Measurements from ENCODE around the gene BTNL9. TPM values are rescaled to one million over a fixed set of nuclear protein-coding genes. Genes with fewer than 3 reads are reported as not detected.

BTNL9 gene
- polyA plus RNA-seq, 1 of the 3 experiments (the other 2 are of a cell fraction) = not detected

GRCh38 chr5:181054138-181054537 lies 14.1 kb downstream of the BTNL9 start:
- TF ChIP-seq RFX5 (IDR thresholded peaks at IDR 0.05; ENCODE audit: low read length) (no peak), FOXM1 (IDR thresholded peaks at IDR 0.05; ENCODE audit: low read depth) (no peak), TCF12 (IDR thresholded peaks at IDR 0.05) (no peak), MAX (IDR thresholded peaks at IDR 0.05; ENCODE audit: low read depth) (no peak), POLR2AphosphoS5 (IDR thresholded peaks at IDR 0.05; ENCODE audit: low read depth, low read length) (no peak), GATA2 (CRISPR knock-in tag; IDR thresholded peaks at IDR 0.05) (no peak), IRF3 (IDR thresholded peaks at IDR 0.05; ENCODE audit: low read depth, low read length) (no peak), YY1 (IDR thresholded peaks at IDR 0.05; ENCODE audit: low read depth) (no peak), FOXJ3 (CRISPR knock-in tag; IDR thresholded peaks at IDR 0.05) (no peak), MXI1 (IDR thresholded peaks at IDR 0.05; ENCODE audit: low read depth, low read length) (no peak), CHD2 (IDR thresholded peaks at IDR 0.05; ENCODE audit: low read length, partially characterized antibody) (no peak), GABPA (IDR thresholded peaks at IDR 0.05; ENCODE audit: low read depth) (no peak), USF1 (IDR thresholded peaks at IDR 0.05; ENCODE audit: borderline replicate concordance, low read depth) (no peak)
- Histone ChIP-seq H3K27ac (ENCODE audit: low read depth in 2 of 2, low read length in 1 of 2) (no peak overlapping the region), H3K36me3 (replicated peaks in 1 of 2; ENCODE audit: control insufficient read depth in 1 of 2, insufficient read depth in 2 of 2, low read length in 1 of 2) (no peaks in the 10 kb centered on the region), H3K4me3 (ENCODE audit: low read depth in 2 of 2, low read length in 1 of 2) (no peak overlapping the region), H3K9me2 (no peaks in the 10 kb centered on the region), H3K4me2 (no peak overlapping the region), H3K27me3 (ENCODE audit: insufficient read depth) (peaks cover 94% of the 10 kb centered on the region), H4K20me1 (ENCODE audit: insufficient read depth) (no peaks in the 10 kb centered on the region), H3K9me3 (no peaks in the 10 kb centered on the region), H3F3A (replicated peaks; ENCODE audit: insufficient read depth) (no peaks in the 10 kb centered on the region), H3K4me1 (ENCODE audit: control insufficient read depth in 1 of 2, insufficient read depth in 2 of 2, low read depth in 1 of 2, low read length in 1 of 2) (peaks cover 0 to 4% of the 10 kb centered on the region in 2 experiments; a peak in 1 of 4 replicates), H3K9ac (no peak overlapping the region), H2AFZ (ENCODE audit: low read depth) (no peak overlapping the region), H3K79me2 (ENCODE audit: insufficient read depth) (no peaks in the 10 kb centered on the region)
- ChIA-PET CTCF (no interaction called here), POLR2A (no interaction called here)
- 11% methylated on average over 7 of the region's 7 CpGs for WGBS (ENCODE audit: low lambda C conversion rate)
- DNase-seq = no peak

- Histone ChIP-seq H3F3A (replicated peaks; ENCODE audit: insufficient read depth) (no peaks in the 10 kb centered on the region), H3K4me1 (ENCODE audit: control insufficient read depth in 1 of 2, insufficient read depth in 2 of 2, low read depth in 1 of 2, low read length in 1 of 2) (peaks cover 0 to 4% of the 10 kb centered on the region in 2 experiments; a peak in 1 of 4 replicates), H4K20me1 (ENCODE audit: insufficient read depth) (no peaks in the 10 kb centered on the region), H3K79me2 (ENCODE audit: insufficient read depth) (no peaks in the 10 kb centered on the region), H3K9me3 (no peaks in the 10 kb centered on the region), H3K9ac (no peak overlapping the region), H3K4me2 (no peak overlapping the region), H3K27ac (ENCODE audit: low read depth in 2 of 2, low read length in 1 of 2) (no peak overlapping the region), H3K9me2 (no peaks in the 10 kb centered on the region), H3K4me3 (ENCODE audit: low read depth in 2 of 2, low read length in 1 of 2) (no peak overlapping the region), H3K27me3 (ENCODE audit: insufficient read depth) (peaks cover 94% of the 10 kb centered on the region), H3K36me3 (replicated peaks in 1 of 2; ENCODE audit: control insufficient read depth in 1 of 2, insufficient read depth in 2 of 2, low read length in 1 of 2) (no peaks in the 10 kb centered on the region), H2AFZ (ENCODE audit: low read depth) (no peak overlapping the region)
- ChIA-PET POLR2A (no interaction called here), CTCF (interaction anchor here (1.1 kb wide), 1 partner anchor 436 kb away, joined by 3 read pairs; no protein-coding TSS in a partner anchor)
- 7% methylated on average over 7 of the region's 7 CpGs for WGBS (ENCODE audit: low lambda C conversion rate)
- DNase-seq = no peak
- TF ChIP-seq ELF1 (IDR thresholded peaks at IDR 0.05) (no peak), TCF12 (IDR thresholded peaks at IDR 0.05) (no peak), RAD21 (IDR thresholded peaks at IDR 0.05; ENCODE audit: low read length) (no peak), FOSL2 (IDR thresholded peaks at IDR 0.05; ENCODE audit: borderline replicate concordance, low read depth) (no peak)
These were observed 14.9 kb downstream of the BTNL9 start for GRCh38 chr5:181054871-181055459.

Measured in SK-N-SH (cell line).